ENCODE data around the gene ERBB4.

- TF ChIP-seq CTCF (IDR thresholded peaks at IDR 0.05 in 4 of 5, conservative IDR thresholded peaks at IDR 0.05 in 1 of 5) (no peak), POLR2A (IDR thresholded peaks at IDR 0.05) (no peak)
Measured at GRCh38 chr2:212193803-212194202, 344.8 kb downstream of the ERBB4 start.

Data from gastrocnemius medialis (tissue), 4 donors.